Hepatocyte (in vitro differentiated cells): ENCODE results near the gene RNF224. TPM values are rescaled to one million over a fixed set of nuclear protein-coding genes. Genes with fewer than 3 reads are reported as not detected.

ENCODE experiments used
- DNase-seq: peaks from one replicate; pipeline ENCODE4 v3.0.0-alpha.2; 2016; ENCODE audit warnings: low spot score
- H2AFZ ChIP-seq: fragments of 200-600 bp; sonication (generic); 2 replicates; pipeline ENCODE4 v1.6.0; 2016; ENCODE audit warnings: antibody characterized with exemption, mild to moderate bottlenecking
- H3K27ac ChIP-seq: fragments of 200-600 bp; sonication (generic); 2 replicates; pipeline ENCODE4 v1.5.1; 2016; ENCODE audit warnings: mild to moderate bottlenecking
- H3K27me3 ChIP-seq: fragments of 200-600 bp; sonication (generic); 2 replicates; pipeline ENCODE4 v1.6.1; 2016
- H3K36me3 ChIP-seq: fragments of 200-600 bp; sonication (generic); replicated peaks from 2 replicates; pipeline ENCODE4 v1.5.1; 2016; ENCODE audit warnings: low read depth; ENCODE audit not compliant: insufficient read depth
- H3K4me1 ChIP-seq: fragments of 200-600 bp; sonication (generic); 2 replicates; pipeline ENCODE4 v1.5.1; 2016; ENCODE audit warnings: mild to moderate bottlenecking, moderate library complexity; ENCODE audit not compliant: insufficient read depth
- H3K4me2 ChIP-seq: fragments of 200-600 bp; sonication (generic); 2 replicates; pipeline ENCODE4 v1.6.0; 2016
- H3K4me3 ChIP-seq: fragments of 200-600 bp; sonication (generic); 2 replicates; pipeline ENCODE4 v1.5.1; 2016; ENCODE audit warnings: mild to moderate bottlenecking
- H3K79me2 ChIP-seq: fragments of 200-600 bp; sonication (generic); 2 replicates; pipeline ENCODE4 v1.6.0; 2017; ENCODE audit warnings: mild to moderate bottlenecking
- H3K9me2 ChIP-seq: fragments of 200-600 bp; sonication (generic); replicated peaks from 2 replicates; pipeline ENCODE4 v1.6.0; 2017; ENCODE audit warnings: mild to moderate bottlenecking; ENCODE audit not compliant: insufficient read depth
- H3K9me3 ChIP-seq: fragments of 200-600 bp; sonication (generic); 2 replicates; pipeline ENCODE4 v1.5.1; 2016; ENCODE audit warnings: low read depth, mild to moderate bottlenecking
- H4K20me1 ChIP-seq: fragments of 200-600 bp; sonication (generic); 2 replicates; pipeline ENCODE4 v1.6.0; 2016; ENCODE audit warnings: mild to moderate bottlenecking; ENCODE audit not compliant: insufficient read depth, poor library complexity, severe bottlenecking
- EZH2 ChIP-seq: fragments of 200-600 bp; sonication (generic); IDR thresholded peaks from 2 replicates; pipeline ENCODE4 v1.6.1; 2016; ENCODE audit warnings: antibody characterized with exemption, mild to moderate bottlenecking, borderline replicate concordance
- EZH2phosphoT487 ChIP-seq: fragments of 200-600 bp; sonication (generic); IDR thresholded peaks from one replicate; pipeline ENCODE4 v1.6.1; 2018; ENCODE audit warnings: antibody characterized with exemption, mild to moderate bottlenecking, low read depth, moderate library complexity; ENCODE audit not compliant: unreplicated experiment, severe bottlenecking
- WGBS: methylation state at CpG from one replicate; pipeline ENCODE4 v1.1.6; 2016; ENCODE audit warnings: low lambda C conversion rate; ENCODE audit errors: missing lambda C conversion rate; 5-methylcytosine and 5-hydroxymethylcytosine counted together
- polyA plus RNA-seq: library from polyadenylated mRNA; unstranded; fragments of >200 nt; fragmentation: Nextera tagmentation; extraction: Ambion mirVana; gene quantifications from 2 replicates; pipeline ENCODE4 v1.2.1, GENCODE V29; 2016
- total RNA-seq: library from RNA; depleted of rRNA; stranded (reverse); fragments of >200 nt; gene quantifications from 2 replicates; pipeline ENCODE4 v1.2.3, GENCODE V29; 2014
- TF ChIP-seq, protein P1 (sequence below): fragments of 200-600 bp; sonication (generic); IDR thresholded peaks from 2 replicates; pipeline ENCODE4 v1.5.1; 2016; ENCODE audit warnings: antibody characterized with exemption, mild to moderate bottlenecking; ENCODE audit not compliant: poor library complexity

The RNF224 gene
- total and polyA plus RNA-seq, 2 experiments from 2014 or later: 1.1 to 1.4 TPM

GRCh38 chr9:137269231-137269772 is 42.0 kb downstream of the RNF224 start:
- H3K36me3 ChIP-seq: no peaks in the 10 kb centered on the region
- WGBS: 79% methylated on average over 17 of the region's 17 CpGs
- TF ChIP-seq, protein P1, sequence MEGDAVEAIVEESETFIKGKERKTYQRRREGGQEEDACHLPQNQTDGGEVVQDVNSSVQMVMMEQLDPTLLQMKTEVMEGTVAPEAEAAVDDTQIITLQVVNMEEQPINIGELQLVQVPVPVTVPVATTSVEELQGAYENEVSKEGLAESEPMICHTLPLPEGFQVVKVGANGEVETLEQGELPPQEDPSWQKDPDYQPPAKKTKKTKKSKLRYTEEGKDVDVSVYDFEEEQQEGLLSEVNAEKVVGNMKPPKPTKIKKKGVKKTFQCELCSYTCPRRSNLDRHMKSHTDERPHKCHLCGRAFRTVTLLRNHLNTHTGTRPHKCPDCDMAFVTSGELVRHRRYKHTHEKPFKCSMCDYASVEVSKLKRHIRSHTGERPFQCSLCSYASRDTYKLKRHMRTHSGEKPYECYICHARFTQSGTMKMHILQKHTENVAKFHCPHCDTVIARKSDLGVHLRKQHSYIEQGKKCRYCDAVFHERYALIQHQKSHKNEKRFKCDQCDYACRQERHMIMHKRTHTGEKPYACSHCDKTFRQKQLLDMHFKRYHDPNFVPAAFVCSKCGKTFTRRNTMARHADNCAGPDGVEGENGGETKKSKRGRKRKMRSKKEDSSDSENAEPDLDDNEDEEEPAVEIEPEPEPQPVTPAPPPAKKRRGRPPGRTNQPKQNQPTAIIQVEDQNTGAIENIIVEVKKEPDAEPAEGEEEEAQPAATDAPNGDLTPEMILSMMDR: no peak
- no peak for TF ChIP-seq EZH2
- TF ChIP-seq EZH2phosphoT487: no peak
- no peaks in the 10 kb centered on the region for H3K9me2 ChIP-seq
- no peak overlapping the region for H3K4me3 ChIP-seq
- peak; percentile 6 for DNase-seq
- no peaks in the 10 kb centered on the region for H3K9me3 ChIP-seq
- H3K4me1 ChIP-seq: no peaks in the 10 kb centered on the region
- no peaks in the 10 kb centered on the region for H3K27me3 ChIP-seq
- no peaks in the 10 kb centered on the region for H3K79me2 ChIP-seq
- H3K4me2 ChIP-seq: no peak overlapping the region
- H3K27ac ChIP-seq: no peak overlapping the region
- H4K20me1 ChIP-seq: no peaks in the 10 kb centered on the region
- H2AFZ ChIP-seq: no peak overlapping the region

- DNase-seq: no peak
- Histone ChIP-seq H3K4me1 (peaks cover 4% of the 10 kb centered on the region), H2AFZ (no peak overlapping the region), H3K36me3 (no peaks in the 10 kb centered on the region), H3K27me3 (no peaks in the 10 kb centered on the region), H4K20me1 (no peaks in the 10 kb centered on the region), H3K79me2 (no peaks in the 10 kb centered on the region), H3K9me2 (no peaks in the 10 kb centered on the region), H3K27ac (no peak overlapping the region), H3K4me2 (no peak overlapping the region), H3K4me3 (no peak overlapping the region), H3K9me3 (no peaks in the 10 kb centered on the region)
- TF ChIP-seq EZH2 (no peak), EZH2phosphoT487 (no peak)
- TF ChIP-seq, protein P1: no peak
- 93% methylated on average over 30 of the region's 32 CpGs for WGBS
These were observed 43.8 kb downstream of the RNF224 start for GRCh38 chr9:137270929-137271695.

GRCh38 chr9:137271696-137272076 is 44.4 kb downstream of the RNF224 start:
- H3K36me3 ChIP-seq: no peaks in the 10 kb centered on the region

More at GRCh38 chr9:137271696-137272076, 44.4 kb downstream of the RNF224 start:
- 83% methylated on average over 1 of the region's 3 CpGs for whole genome bisulfite sequencing
- Histone ChIP-seq H4K20me1 (no peaks in the 10 kb centered on the region), H3K9me3 (no peaks in the 10 kb centered on the region), H3K79me2 (no peaks in the 10 kb centered on the region), H3K4me2 (no peak overlapping the region), H3K27ac (no peak overlapping the region), H3K9me2 (no peaks in the 10 kb centered on the region), H2AFZ (no peak overlapping the region), H3K27me3 (no peaks in the 10 kb centered on the region), H3K4me1 (peaks cover 10% of the 10 kb centered on the region), H3K4me3 (no peak overlapping the region)
- DNase-seq: no peak
- TF ChIP-seq EZH2phosphoT487 (no peak), EZH2 (no peak)
- TF ChIP-seq, protein P1: no peak
